Upper lobe of left lung (tissue), 6 donors: ENCODE results near the gene DGKB. TPM values are rescaled to one million over a fixed set of nuclear protein-coding genes. Genes with fewer than 3 reads are reported as not detected.
A peak's percentile ranks its signal among the peaks of the same experiment; 100 is the strongest.

Experiments
- ATAC-seq, 2 donors: fragments of 200-7000 bp; cut with Tn5 transposase; one replicate each; pipeline ENCODE4 v1.9.1; 2022; ENCODE audit warnings: mild to moderate bottlenecking in 2 of 2, moderate library complexity in 2 of 2; ENCODE audit not compliant: low FRiP score in 2 of 2
- DNase-seq, 2 donors: peaks; one replicate each; pipeline ENCODE4 v3.0.0-alpha.2; 2019 to 2020
- H3K27ac ChIP-seq, 4 donors: fragments of 200-600 bp; sonication (generic); one replicate each; pipeline ENCODE4 v1.5.1; 2016 to 2019
- H3K27me3 ChIP-seq, 4 donors: fragments of 200-600 bp; sonication (generic); one replicate each; pipeline ENCODE4 v1.5.1; 2017 to 2019
- H3K36me3 ChIP-seq, 4 donors: fragments of 200-600 bp; sonication (generic); one replicate each; pipeline ENCODE4 v1.5.1; 2016 to 2019
- H3K4me1 ChIP-seq, 4 donors: fragments of 200-600 bp; sonication (generic); one replicate each; pipeline ENCODE4 v1.5.1; 2018 to 2019
- H3K4me3 ChIP-seq, 4 donors: fragments of 200-600 bp; sonication (generic); one replicate each; pipeline ENCODE4 v1.5.1; 2017 to 2019; ENCODE audit warnings: mild to moderate bottlenecking in 2 of 4, moderate library complexity in 1 of 4
- H3K9me3 ChIP-seq, 4 donors: fragments of 200-600 bp; sonication (generic); one replicate each; pipeline ENCODE4 v1.5.1; 2018 to 2019
- CTCF ChIP-seq, 6 experiments: fragments of 450-650 bp in 4 of 6; fragments of 200-600 bp in 2 of 6; sonication (generic) in 2 of 6; IDR thresholded peaks; one replicate each; pipeline ENCODE4 v1.5.1; 2016 to 2019; ENCODE audit warnings: antibody characterized with exemption in 6 of 6
- EP300 ChIP-seq, 4 donors: sonication (generic); formaldehyde crosslinking; IDR thresholded peaks; one replicate each; pipeline ENCODE4 v1.5.1; 2017; ENCODE audit warnings: antibody characterized with exemption in 4 of 4, control low read depth in 2 of 4
- POLR2A ChIP-seq, 4 donors: fragments of 450-650 bp; IDR thresholded peaks; one replicate each; pipeline ENCODE4 v1.5.1; 2016 to 2017; ENCODE audit warnings: antibody characterized with exemption in 4 of 4, mild to moderate bottlenecking in 2 of 4
- POLR2AphosphoS5 ChIP-seq, 2 donors: sonication (generic); formaldehyde crosslinking; IDR thresholded peaks; one replicate each; pipeline ENCODE4 v1.5.1; 2017; ENCODE audit warnings: antibody characterized with exemption in 2 of 2
- WGBS, 2 donors: methylation state at CpG; one replicate each; pipeline ENCODE4 v1.1.5; 2017 to 2018; 5-methylcytosine and 5-hydroxymethylcytosine counted together
- total RNA-seq, 6 donors: library from RNA; depleted of rRNA in 4 of 6; stranded (reverse); fragments of >200 nt in 4 of 6; gene quantifications; one replicate each; pipeline versions ENCODE4 v1.1.0 to v1.2.1, GENCODE V29; 2016 to 2021
- donor health status: DM: no; HTN: no; CAD: no; lungs with moderate emphysema.
- donor health status: DM: no; HTN: yes; CAD: no; lungs with severe emphysema.

DGKB gene
- total RNA-seq, 6 donors from 2014 or later: 0.09 to 0.30 (median 0.30) TPM; not detected in 3

- H3K27me3 ChIP-seq: no peaks in the 10 kb centered on the region
- ATAC-seq: no peak
- TF ChIP-seq POLR2A (IDR thresholded peaks at IDR 0.05) (no peak), CTCF (IDR thresholded peaks at IDR 0.05) (no peak), POLR2AphosphoS5 (IDR thresholded peaks at IDR 0.05) (no peak), EP300 (IDR thresholded peaks at IDR 0.05) (no peak)
- no peaks in the 10 kb centered on the region for H3K36me3 ChIP-seq
- WGBS, 2 donors: 85 to 86% methylated on average over 2 of the region's 2 CpGs
- no peak overlapping the region for H3K4me3 ChIP-seq
- no peaks in the 10 kb centered on the region for H3K4me1 ChIP-seq
- H3K9me3 ChIP-seq: no peaks in the 10 kb centered on the region
- no peak overlapping the region for H3K27ac ChIP-seq
- DNase-seq: no peak
Measured at GRCh38 chr7:14841086-14841485, 61.5 kb downstream of the DGKB start.

- no peak for TF ChIP-seq CTCF (IDR thresholded peaks at IDR 0.05)
- no peak for TF ChIP-seq POLR2AphosphoS5 (IDR thresholded peaks at IDR 0.05)
- no peak for TF ChIP-seq EP300 (IDR thresholded peaks at IDR 0.05)
- no peak for TF ChIP-seq POLR2A (IDR thresholded peaks at IDR 0.05)
- H3K4me3 ChIP-seq: no peak overlapping the region
- ATAC-seq (no peak), DNase-seq (no peak)
- WGBS, 2 donors: 85 to 91% methylated on average over 1 of the region's 1 CpG
- H3K36me3 ChIP-seq: no peaks in the 10 kb centered on the region
- no peaks in the 10 kb centered on the region for H3K27me3 ChIP-seq
- no peak overlapping the region for H3K27ac ChIP-seq
- no peaks in the 10 kb centered on the region for H3K9me3 ChIP-seq
- no peaks in the 10 kb centered on the region for H3K4me1 ChIP-seq
Measured at GRCh38 chr7:14839307-14839706, 63.2 kb downstream of the DGKB start.

- no peaks in the 10 kb centered on the region for H3K9me3 ChIP-seq
- H3K36me3 ChIP-seq: no peaks in the 10 kb centered on the region
- no peak for DNase-seq
- H3K4me1 ChIP-seq: no peaks in the 10 kb centered on the region
- H3K27me3 ChIP-seq: no peaks in the 10 kb centered on the region
- no peak overlapping the region for H3K27ac ChIP-seq
- no peak for TF ChIP-seq POLR2A (IDR thresholded peaks at IDR 0.05)
- no peak for TF ChIP-seq EP300 (IDR thresholded peaks at IDR 0.05)
- TF ChIP-seq CTCF (IDR thresholded peaks at IDR 0.05): no peak
- TF ChIP-seq POLR2AphosphoS5 (IDR thresholded peaks at IDR 0.05): no peak
- H3K4me3 ChIP-seq: no peak overlapping the region
- ATAC-seq: no peak
Measured at GRCh38 chr7:14837216-14837615, 65.3 kb downstream of the DGKB start.

- 45 to 56% methylated on average over 6 of the region's 6 CpGs for WGBS, 2 donors
Measured at GRCh38 chr7:14836571-14837189, 65.9 kb downstream of the DGKB start.

More at GRCh38 chr7:14836571-14837189, 65.9 kb downstream of the DGKB start:
- Histone ChIP-seq H3K4me1 (no peaks in the 10 kb centered on the region), H3K4me3 (no peak overlapping the region), H3K27me3 (no peaks in the 10 kb centered on the region), H3K36me3 (no peaks in the 10 kb centered on the region), H3K27ac (no peak overlapping the region), H3K9me3 (no peaks in the 10 kb centered on the region)
- no peak for DNase-seq
- TF ChIP-seq POLR2AphosphoS5 (IDR thresholded peaks at IDR 0.05): no peak
- TF ChIP-seq EP300 (IDR thresholded peaks at IDR 0.05): no peak
- TF ChIP-seq POLR2A (IDR thresholded peaks at IDR 0.05): no peak
- TF ChIP-seq CTCF (IDR thresholded peaks at IDR 0.05): no peak
- ATAC-seq: peak in 1 of 2 donors; percentile 60
